Measurements from ENCODE around the gene CSF1R. TPM values are rescaled to one million over a fixed set of nuclear protein-coding genes. Genes with fewer than 3 reads are reported as not detected.

Gene CSF1R
- total RNA-seq, 1 donor from 2014 or later: 0.65 TPM

DNA sequence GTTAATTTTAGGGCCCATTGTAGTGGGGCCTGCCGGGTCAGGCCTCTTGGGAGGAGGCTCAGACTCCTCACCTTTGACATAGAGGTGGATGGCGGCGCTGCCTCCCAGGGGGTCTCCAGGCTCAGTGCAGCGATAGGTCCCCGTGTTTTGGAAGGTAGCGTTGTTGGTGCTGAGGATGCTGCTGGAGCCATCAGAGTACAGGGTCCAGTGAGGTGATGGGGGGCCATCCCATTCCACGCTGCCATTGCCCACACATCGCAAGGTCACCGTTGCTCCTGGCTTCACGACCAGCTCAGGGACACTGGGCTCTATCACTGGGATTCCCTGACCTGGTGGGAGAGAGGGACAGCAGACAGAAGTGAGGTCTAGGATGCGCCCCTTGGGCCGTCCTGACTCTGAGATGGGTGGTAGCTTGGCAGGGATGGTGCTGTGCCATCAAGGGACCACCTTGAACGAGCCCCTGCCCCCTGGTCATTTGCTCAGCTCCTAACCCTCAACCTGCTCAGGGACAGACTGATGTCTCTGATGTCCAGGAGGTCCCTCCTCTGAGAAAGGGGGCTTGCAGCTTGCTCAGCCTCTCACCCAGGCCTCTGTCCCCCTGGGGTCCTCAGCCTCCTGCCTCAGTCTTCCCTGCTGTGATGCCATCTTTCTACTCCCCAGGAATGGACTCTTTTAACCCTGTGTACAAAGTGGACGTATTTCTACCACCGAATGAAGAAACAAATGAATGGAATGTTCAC lies 5.5 kb downstream of the CSF1R start:
- Mint-ChIP-seq H3K27me3 (ENCODE audit: low read depth) (no peaks in the 10 kb centered on the region), H3K9me3 (ENCODE audit: low read depth) (no peaks in the 10 kb centered on the region), H3K4me1 (ENCODE audit: low read depth) (peaks cover 3% of the 10 kb centered on the region), H3K4me3 (ENCODE audit: unreplicated experiment) (no peak overlapping the region), H3K36me3 (ENCODE audit: low read depth) (no peaks in the 10 kb centered on the region), H3K27ac (ENCODE audit: unreplicated experiment) (no peak overlapping the region)
- TF ChIP-seq, protein P1, sequence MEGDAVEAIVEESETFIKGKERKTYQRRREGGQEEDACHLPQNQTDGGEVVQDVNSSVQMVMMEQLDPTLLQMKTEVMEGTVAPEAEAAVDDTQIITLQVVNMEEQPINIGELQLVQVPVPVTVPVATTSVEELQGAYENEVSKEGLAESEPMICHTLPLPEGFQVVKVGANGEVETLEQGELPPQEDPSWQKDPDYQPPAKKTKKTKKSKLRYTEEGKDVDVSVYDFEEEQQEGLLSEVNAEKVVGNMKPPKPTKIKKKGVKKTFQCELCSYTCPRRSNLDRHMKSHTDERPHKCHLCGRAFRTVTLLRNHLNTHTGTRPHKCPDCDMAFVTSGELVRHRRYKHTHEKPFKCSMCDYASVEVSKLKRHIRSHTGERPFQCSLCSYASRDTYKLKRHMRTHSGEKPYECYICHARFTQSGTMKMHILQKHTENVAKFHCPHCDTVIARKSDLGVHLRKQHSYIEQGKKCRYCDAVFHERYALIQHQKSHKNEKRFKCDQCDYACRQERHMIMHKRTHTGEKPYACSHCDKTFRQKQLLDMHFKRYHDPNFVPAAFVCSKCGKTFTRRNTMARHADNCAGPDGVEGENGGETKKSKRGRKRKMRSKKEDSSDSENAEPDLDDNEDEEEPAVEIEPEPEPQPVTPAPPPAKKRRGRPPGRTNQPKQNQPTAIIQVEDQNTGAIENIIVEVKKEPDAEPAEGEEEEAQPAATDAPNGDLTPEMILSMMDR (IDR thresholded peaks at IDR 0.05): no peak
- DNase-seq (ENCODE audit: low spot score): no peak

GRCh38 chr5:150079909-150080461 lies 6.4 kb downstream of the CSF1R start:
- Mint-ChIP-seq H3K4me1 (ENCODE audit: low read depth) (peaks cover 3% of the 10 kb centered on the region), H3K27me3 (ENCODE audit: low read depth) (no peaks in the 10 kb centered on the region), H3K36me3 (ENCODE audit: low read depth) (no peaks in the 10 kb centered on the region), H3K9me3 (ENCODE audit: low read depth) (no peaks in the 10 kb centered on the region), H3K4me3 (ENCODE audit: unreplicated experiment) (no peak overlapping the region), H3K27ac (ENCODE audit: unreplicated experiment) (no peak overlapping the region)
- no peak for DNase-seq (ENCODE audit: low spot score)
- TF ChIP-seq, protein P1 (IDR thresholded peaks at IDR 0.05): no peak

- Mint-ChIP-seq H3K9me3 (ENCODE audit: low read depth) (no peaks in the 10 kb centered on the region), H3K27me3 (ENCODE audit: low read depth) (no peaks in the 10 kb centered on the region), H3K4me3 (ENCODE audit: unreplicated experiment) (no peak overlapping the region), H3K27ac (ENCODE audit: unreplicated experiment) (no peak overlapping the region), H3K36me3 (ENCODE audit: low read depth) (no peaks in the 10 kb centered on the region), H3K4me1 (ENCODE audit: low read depth) (peaks cover 3% of the 10 kb centered on the region)
- TF ChIP-seq, protein P1 (IDR thresholded peaks at IDR 0.05): no peak
- DNase-seq (ENCODE audit: low spot score): no peak
Observed at GRCh38 chr5:150078802-150079689, 7.3 kb downstream of the CSF1R start.

DNA sequence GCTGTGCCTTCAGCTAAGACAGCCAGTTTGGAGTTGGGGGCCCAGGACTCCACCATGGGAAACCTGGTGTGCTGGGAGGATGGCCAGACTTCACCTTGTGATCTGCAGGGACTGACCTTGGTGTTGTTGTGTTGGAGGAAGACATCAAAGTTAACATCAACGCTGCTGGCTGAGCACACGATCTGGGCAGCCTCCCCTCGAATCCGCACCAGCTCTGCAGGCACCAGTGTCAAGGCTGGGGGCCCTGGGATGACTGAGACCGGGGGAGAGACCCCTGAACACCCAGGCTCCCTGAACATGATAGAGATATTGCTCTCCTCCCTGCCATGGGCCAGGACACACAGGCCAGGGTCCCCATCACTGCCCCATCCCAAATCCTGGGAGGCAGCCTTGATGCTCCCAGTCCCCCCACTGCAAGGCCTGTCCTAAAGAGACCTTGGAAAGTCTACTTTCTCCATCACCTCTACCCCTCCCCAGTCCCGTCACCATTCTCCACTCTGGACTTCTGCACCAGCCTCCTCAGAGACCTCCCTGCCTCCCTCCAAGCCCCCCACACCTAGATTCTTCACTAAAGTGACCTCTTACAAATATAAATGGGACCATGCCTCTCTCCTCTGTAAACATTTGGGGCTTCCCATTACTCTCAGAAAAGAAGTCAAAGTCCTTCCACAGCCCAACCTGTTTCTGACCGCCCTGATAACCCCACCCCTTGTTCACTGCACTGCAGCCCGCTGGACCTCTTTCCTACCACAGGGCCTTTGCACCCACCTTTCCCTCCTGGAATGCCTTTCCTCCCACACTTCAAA lies 8.2 kb downstream of the CSF1R start:
- H3K9me3 Mint-ChIP-seq (ENCODE audit: low read depth): no peaks in the 10 kb centered on the region
- H3K27me3 Mint-ChIP-seq (ENCODE audit: low read depth): no peaks in the 10 kb centered on the region
- peaks cover 3% of the 10 kb centered on the region for H3K4me1 Mint-ChIP-seq (ENCODE audit: low read depth)
- no peak for DNase-seq (ENCODE audit: low spot score)
- TF ChIP-seq, protein P1 (IDR thresholded peaks at IDR 0.05): no peak
- no peak overlapping the region for H3K27ac Mint-ChIP-seq (ENCODE audit: unreplicated experiment)
- H3K36me3 Mint-ChIP-seq (ENCODE audit: low read depth): no peaks in the 10 kb centered on the region
- no peak overlapping the region for H3K4me3 Mint-ChIP-seq (ENCODE audit: unreplicated experiment)
